ENCODE measurements around the gene TMEM31.

GRCh38 chrX:103691059-103691458, 19.6 kb upstream of the TMEM31 start:
- TF ChIP-seq CTCF (IDR thresholded peaks at IDR 0.05; ENCODE audit: extremely low read depth in 1 of 2, insufficient read depth in 1 of 2, low read depth in 1 of 2, low read length in 2 of 2) (no peak), POLR2A (IDR thresholded peaks at IDR 0.05; ENCODE audit: low read depth, low read length) (no peak)
